ENCODE data around the gene BIRC7.

The BIRC7 gene

GRCh38 chr20:63215101-63216040 is 20.3 kb upstream of the BIRC7 start:
- Histone ChIP-seq H3K27me3 (peaks cover 16% of the 10 kb centered on the region), H3K4me1 (ENCODE audit: control insufficient read depth in 1 of 2, insufficient read depth in 1 of 2, low read depth in 1 of 2, low read length in 1 of 2) (peaks cover 17 to 18% of the 10 kb centered on the region in 2 experiments), H3K4me3 (ENCODE audit: low read depth in 1 of 2, low read length in 1 of 2) (peak overlapping the region; percentile 63 to 74), H3K36me3 (peaks cover 42% of the 10 kb centered on the region), H3K27ac (peak overlapping the region; percentile 78), H3K9me3 (no peaks in the 10 kb centered on the region)
- no peak for TF ChIP-seq CTCF (IDR thresholded peaks at IDR 0.05)

GRCh38 chr20:63216041-63216848 is 19.5 kb upstream of the BIRC7 start, which contains the start of gene YTHDF1:
TSS of gene YTHDF1 (minus strand) at chr20:63216131. CDS start at chr20:63215892, 239 bp downstream.
- peaks cover 23% of the 10 kb centered on the region for H3K27me3 ChIP-seq
- peak within 1 kb of the TSS; percentile 78 for H3K27ac ChIP-seq
- H3K36me3 ChIP-seq: peaks cover 33% of the 10 kb centered on the region
- no peaks in the 10 kb centered on the region for H3K9me3 ChIP-seq
- peak within 1 kb of the TSS; percentile 74 to 90 for H3K4me3 ChIP-seq (ENCODE audit: low read depth in 1 of 2, low read length in 1 of 2)
- peaks cover 17 to 18% of the 10 kb centered on the region in 2 experiments for H3K4me1 ChIP-seq (ENCODE audit: control insufficient read depth in 1 of 2, insufficient read depth in 1 of 2, low read depth in 1 of 2, low read length in 1 of 2)
- no peak for TF ChIP-seq CTCF (IDR thresholded peaks at IDR 0.05)

GRCh38 chr20:63216849-63217471 is 18.7 kb upstream of the BIRC7 start:
- H3K9me3 ChIP-seq: no peaks in the 10 kb centered on the region
- peak overlapping the region; percentile 78 for H3K27ac ChIP-seq
- peaks cover 27% of the 10 kb centered on the region for H3K27me3 ChIP-seq
- peak overlapping the region; percentile 74 to 90 for H3K4me3 ChIP-seq (ENCODE audit: low read depth in 1 of 2, low read length in 1 of 2)
- H3K4me1 ChIP-seq (ENCODE audit: control insufficient read depth in 1 of 2, insufficient read depth in 1 of 2, low read depth in 1 of 2, low read length in 1 of 2): peaks cover 17 to 18% of the 10 kb centered on the region in 2 experiments
- peaks cover 26% of the 10 kb centered on the region for H3K36me3 ChIP-seq
- TF ChIP-seq CTCF (IDR thresholded peaks at IDR 0.05): no peak

GRCh38 chr20:63217706-63218105 is 18.0 kb upstream of the BIRC7 start:
- Histone ChIP-seq H3K27ac (no peak overlapping the region), H3K36me3 (peaks cover 19% of the 10 kb centered on the region), H3K4me3 (ENCODE audit: low read depth in 1 of 2, low read length in 1 of 2) (no peak overlapping the region), H3K4me1 (ENCODE audit: control insufficient read depth in 1 of 2, insufficient read depth in 1 of 2, low read depth in 1 of 2, low read length in 1 of 2) (peaks cover 17 to 18% of the 10 kb centered on the region in 2 experiments), H3K9me3 (no peaks in the 10 kb centered on the region), H3K27me3 (peaks cover 29% of the 10 kb centered on the region)
- TF ChIP-seq CTCF (IDR thresholded peaks at IDR 0.05): no peak

Measured in neutrophil (primary cell).